ENCODE measurements around the gene RHOV. TPM values are rescaled to one million over a fixed set of nuclear protein-coding genes. Genes with fewer than 3 reads are reported as not detected.
A peak's percentile ranks its signal among the peaks of the same experiment; 100 is the strongest.

RHOV gene
- total RNA-seq, 2 experiments from 2014 or later = 0.29 to 0.53 TPM

DNA sequence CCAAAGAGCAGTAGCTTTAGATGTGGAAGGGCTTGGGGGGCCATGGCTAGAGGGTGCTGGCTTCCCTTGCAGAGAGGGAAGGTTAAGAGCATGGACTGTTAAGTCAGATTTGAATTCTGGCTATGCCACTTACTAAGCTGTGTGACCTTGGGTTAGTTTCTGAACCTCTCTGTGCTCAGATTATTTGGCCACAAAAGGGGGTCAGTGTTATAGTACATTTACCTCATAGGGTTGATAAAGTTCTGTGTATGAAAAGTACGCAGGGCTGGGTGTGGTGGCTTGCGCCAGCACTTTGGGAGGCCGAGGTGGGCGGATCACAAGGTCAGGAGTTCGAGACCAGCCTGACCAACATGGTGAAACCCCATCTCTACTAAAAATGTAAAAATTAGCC lies 27.0 kb upstream of the RHOV start:
- Mint-ChIP-seq H3K4me1 (ENCODE audit: low read depth) (peaks cover 10% of the 10 kb centered on the region), H3K4me3 (no peak overlapping the region), H3K36me3 (peaks cover 24% of the 10 kb centered on the region), H3K27ac (no peak overlapping the region), H3K9me3 (no peaks in the 10 kb centered on the region), H3K27me3 (no peaks in the 10 kb centered on the region)
- ChIA-PET POLR2A (interaction anchor here (0.6 kb wide), 1 partner anchor 48 kb away, joined by 4 read pairs; no protein-coding TSS in a partner anchor), CTCF (interaction anchor here (0.9 to 9.0 kb wide), 3 partner anchors 9 to 286 kb away, joined by 3 to 101 read pairs (median 3); partner anchors contain the start of gene DLL4)
- intact Hi-C loops (cut with micrococcal nuclease) = no loop called here
- no peak for DNase-seq

DNA sequence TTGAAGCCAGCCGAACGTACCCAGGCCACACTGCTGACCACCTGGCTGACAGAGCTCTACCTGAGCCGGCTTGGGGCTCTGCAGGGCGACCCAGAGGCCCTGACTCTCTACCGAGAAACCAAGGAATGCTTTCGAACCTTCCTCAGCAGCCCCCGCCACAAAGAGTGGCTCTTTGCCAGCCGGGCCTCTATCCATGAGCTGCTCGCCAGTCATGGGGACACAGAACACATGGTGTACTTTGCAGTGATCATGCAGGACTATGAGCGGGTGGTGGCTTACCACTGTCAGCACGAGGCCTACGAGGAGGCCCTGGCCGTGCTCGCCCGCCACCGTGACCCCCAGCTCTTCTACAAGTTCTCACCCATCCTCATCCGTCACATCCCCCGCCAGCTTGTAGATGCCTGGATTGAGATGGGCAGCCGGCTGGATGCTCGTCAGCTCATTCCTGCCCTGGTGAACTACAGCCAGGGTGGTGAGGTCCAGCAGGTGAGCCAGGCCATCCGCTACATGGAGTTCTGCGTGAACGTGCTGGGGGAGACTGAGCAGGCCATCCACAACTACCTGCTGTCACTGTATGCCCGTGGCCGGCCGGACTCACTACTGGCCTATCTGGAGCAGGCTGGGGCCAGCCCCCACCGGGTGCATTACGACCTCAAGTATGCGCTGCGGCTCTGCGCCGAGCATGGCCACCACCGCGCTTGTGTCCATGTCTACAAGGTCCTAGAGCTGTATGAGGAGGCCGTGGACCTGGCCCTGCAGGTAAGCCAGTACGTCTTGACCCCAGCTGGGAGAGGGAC lies 26.4 kb upstream of the RHOV start:
- intact Hi-C loops (cut with micrococcal nuclease) = no loop called here
- ChIA-PET POLR2A (no interaction called here), CTCF (interaction anchor here (0.9 to 9.0 kb wide), 4 partner anchors 9 to 286 kb away, joined by 3 to 101 read pairs (median 3); partner anchors contain the start of gene DLL4)
- no peak for DNase-seq
- H3K27ac Mint-ChIP-seq = no peak overlapping the region
- no peak overlapping the region for H3K4me3 Mint-ChIP-seq
- no peaks in the 10 kb centered on the region for H3K27me3 Mint-ChIP-seq
- H3K4me1 Mint-ChIP-seq (ENCODE audit: low read depth) = peaks cover 16% of the 10 kb centered on the region
- H3K9me3 Mint-ChIP-seq = no peaks in the 10 kb centered on the region
- H3K36me3 Mint-ChIP-seq = peaks cover 24% of the 10 kb centered on the region

DNA sequence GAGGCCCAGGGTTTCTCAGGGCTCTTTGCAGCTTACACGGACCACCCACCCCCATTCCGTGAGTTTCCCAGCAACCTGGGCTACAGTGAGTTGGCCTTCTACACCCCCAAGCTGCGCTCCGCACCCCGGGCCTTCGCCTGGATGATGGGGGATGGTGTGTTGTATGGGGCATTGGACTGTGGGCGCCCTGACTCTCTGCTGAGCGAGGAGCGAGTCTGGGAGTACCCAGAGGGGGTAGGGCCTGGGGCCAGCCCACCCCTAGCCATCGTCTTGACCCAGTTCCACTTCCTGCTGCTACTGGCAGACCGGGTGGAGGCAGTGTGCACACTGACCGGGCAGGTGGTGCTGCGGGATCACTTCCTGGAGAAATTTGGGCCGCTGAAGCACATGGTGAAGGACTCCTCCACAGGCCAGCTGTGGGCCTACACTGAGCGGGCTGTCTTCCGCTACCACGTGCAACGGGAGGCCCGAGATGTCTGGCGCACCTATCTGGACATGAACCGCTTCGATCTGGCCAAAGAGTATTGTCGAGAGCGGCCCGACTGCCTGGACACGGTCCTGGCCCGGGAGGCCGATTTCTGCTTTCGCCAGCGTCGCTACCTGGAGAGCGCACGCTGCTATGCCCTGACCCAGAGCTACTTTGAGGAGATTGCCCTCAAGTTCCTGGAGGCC lies 25.6 kb upstream of the RHOV start:
- ChIA-PET CTCF (interaction anchor here (0.8 to 9.0 kb wide), 4 partner anchors 28 to 287 kb away, joined by 3 to 101 read pairs (median 3); partner anchors contain the start of gene DLL4), POLR2A (no interaction called here)
- no peak overlapping the region for H3K4me3 Mint-ChIP-seq
- no peaks in the 10 kb centered on the region for H3K27me3 Mint-ChIP-seq
- no peak overlapping the region for H3K27ac Mint-ChIP-seq
- intact Hi-C loops (cut with micrococcal nuclease) = no loop called here
- DNase-seq = no peak
- H3K36me3 Mint-ChIP-seq = peaks cover 24% of the 10 kb centered on the region
- H3K9me3 Mint-ChIP-seq = no peaks in the 10 kb centered on the region
- peaks cover 22% of the 10 kb centered on the region for H3K4me1 Mint-ChIP-seq (ENCODE audit: low read depth)

DNA sequence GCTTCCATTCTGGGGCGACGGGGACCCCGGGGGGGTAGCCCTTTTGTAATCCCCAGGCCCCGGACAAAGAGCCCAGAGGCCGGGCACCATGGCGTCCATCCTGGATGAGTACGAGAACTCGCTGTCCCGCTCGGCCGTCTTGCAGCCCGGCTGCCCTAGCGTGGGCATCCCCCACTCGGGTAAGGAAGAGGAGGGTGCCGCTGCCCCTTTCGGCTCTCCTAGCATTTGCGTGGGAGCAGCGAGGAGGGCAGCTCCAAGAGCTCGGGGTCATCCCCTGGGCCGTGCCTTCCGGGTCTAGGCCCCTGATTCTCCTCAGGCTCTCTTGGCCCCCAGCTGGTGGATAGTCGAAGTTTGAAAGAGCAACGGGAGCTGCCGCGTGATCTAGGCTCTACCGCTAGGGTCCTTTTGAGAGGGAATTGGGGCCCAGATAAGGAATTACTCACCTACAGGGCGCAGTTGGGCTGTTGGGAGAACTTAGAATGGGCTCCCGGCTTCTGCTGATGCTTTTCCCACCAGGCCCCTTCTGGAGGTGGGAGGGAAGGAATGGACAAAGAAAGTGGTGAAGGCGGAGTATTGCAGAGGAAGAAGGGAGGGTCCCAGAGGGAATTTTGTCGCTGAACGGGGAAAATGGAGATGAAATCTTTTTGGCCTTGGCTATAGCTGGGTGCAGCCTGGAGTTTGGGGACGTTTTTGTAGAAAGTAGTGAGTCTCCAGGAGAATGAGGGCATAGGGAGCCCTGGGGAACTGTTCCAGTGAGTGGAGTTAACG lies 20.8 kb upstream of the RHOV start:
- H3K27ac Mint-ChIP-seq = peak overlapping the region; percentile 86
- intact Hi-C loops (cut with micrococcal nuclease) = loop anchor here (1.0 to 5.0 kb wide), 6 partner anchors 36 to 328 kb away; partner anchors contain the start of genes CCDC32, DNAJC17, KNL1 and RPUSD2
- no peaks in the 10 kb centered on the region for H3K9me3 Mint-ChIP-seq
- POLR2A ChIA-PET = interaction anchor here (0.6 to 2.6 kb wide), 11 partner anchors 9 to 326 kb away, joined by 3 to 20 read pairs (median 5); partner anchors contain the start of genes CHAC1, RAD51, RHOV and RPUSD2
- peaks cover 27% of the 10 kb centered on the region for H3K4me1 Mint-ChIP-seq (ENCODE audit: low read depth)
- H3K36me3 Mint-ChIP-seq = peaks cover 5% of the 10 kb centered on the region
- CTCF ChIA-PET = interaction anchor here (0.5 to 4.9 kb wide), 46 partner anchors 10 to 418 kb away, joined by 3 to 103 read pairs (median 4); partner anchors contain the start of genes CHP1, DNAJC17, EXD1 and GCHFR
- no peaks in the 10 kb centered on the region for H3K27me3 Mint-ChIP-seq
- H3K4me3 Mint-ChIP-seq = peak overlapping the region; percentile 99
- peak; percentile 71 for DNase-seq

DNA sequence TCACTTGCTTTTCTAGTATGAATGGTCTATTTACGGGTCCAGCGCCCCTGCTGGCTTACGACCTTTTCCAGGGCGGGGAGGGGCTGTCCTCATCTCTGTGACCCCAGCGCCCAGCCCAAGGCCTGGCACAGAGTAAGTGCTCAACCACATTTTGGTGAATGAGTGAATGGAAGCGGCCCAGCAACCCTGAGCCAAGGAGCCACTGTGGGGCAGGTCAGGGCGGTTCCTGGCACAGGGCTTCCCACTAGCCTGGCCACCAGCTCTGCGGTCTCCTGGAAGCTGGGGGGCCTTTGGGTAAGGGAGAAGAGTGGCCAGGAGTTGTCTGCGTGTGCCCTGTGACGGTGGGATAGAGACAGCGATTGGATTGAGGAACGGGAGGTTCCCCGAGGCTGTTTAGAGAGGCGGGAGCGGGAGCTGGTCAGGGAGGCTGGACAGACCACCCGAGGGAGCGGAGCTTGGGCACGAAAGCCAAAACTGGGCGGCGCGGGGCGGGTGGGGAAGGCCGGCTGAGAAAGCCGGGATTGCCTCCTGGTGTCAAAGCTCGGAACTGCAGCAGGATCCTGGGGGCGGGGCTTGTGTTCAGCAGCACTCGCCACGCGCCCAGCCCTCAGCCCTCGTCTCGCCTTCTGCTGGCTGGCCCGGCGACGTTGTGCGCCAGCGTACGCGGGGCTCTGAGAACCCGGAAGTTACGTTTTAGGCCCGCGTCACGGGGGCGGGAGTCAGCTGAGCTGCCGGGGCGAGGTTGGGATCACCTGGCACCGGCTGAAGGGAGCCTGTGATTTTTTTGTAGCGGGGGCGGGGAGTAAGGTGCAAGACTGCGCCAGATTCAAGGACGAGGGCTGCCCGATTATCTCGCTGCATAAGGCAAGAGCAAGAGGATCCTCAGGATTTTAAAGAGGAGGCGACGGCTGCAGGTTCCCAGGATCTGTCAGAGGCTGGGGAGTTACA lies 20.0 kb upstream of the RHOV start, which contains the start of gene VPS18:
Gene VPS18, plus strand, starts transcription at position 718 of the 948 bp plus-strand sequence. CDS start 319 bp downstream, outside the sequence.
- Mint-ChIP-seq H3K27ac (peak within 1 kb of the TSS; percentile 86), H3K27me3 (no peaks in the 10 kb centered on the region), H3K4me3 (peak within 1 kb of the TSS; percentile 99), H3K9me3 (no peaks in the 10 kb centered on the region), H3K4me1 (ENCODE audit: low read depth) (peaks cover 27% of the 10 kb centered on the region), H3K36me3 (peaks cover 5% of the 10 kb centered on the region)
- peak; percentile 99 for DNase-seq
- intact Hi-C loops (cut with micrococcal nuclease) = loop anchor here (1.0 to 5.0 kb wide), 6 partner anchors 35 to 327 kb away; partner anchors contain the start of genes CCDC32, DNAJC17, KNL1 and RPUSD2
- ChIA-PET POLR2A (interaction anchor here (0.7 to 2.6 kb wide), 11 partner anchors 10 to 325 kb away, joined by 3 to 20 read pairs (median 5); partner anchors contain the start of genes CHAC1, GCHFR, RAD51 and RHOV), CTCF (interaction anchor here (0.6 to 4.9 kb wide), 49 partner anchors 9 to 487 kb away, joined by 3 to 103 read pairs (median 4); partner anchors contain the start of genes CHAC1, CHP1, DNAJC17 and EXD1)

DNA sequence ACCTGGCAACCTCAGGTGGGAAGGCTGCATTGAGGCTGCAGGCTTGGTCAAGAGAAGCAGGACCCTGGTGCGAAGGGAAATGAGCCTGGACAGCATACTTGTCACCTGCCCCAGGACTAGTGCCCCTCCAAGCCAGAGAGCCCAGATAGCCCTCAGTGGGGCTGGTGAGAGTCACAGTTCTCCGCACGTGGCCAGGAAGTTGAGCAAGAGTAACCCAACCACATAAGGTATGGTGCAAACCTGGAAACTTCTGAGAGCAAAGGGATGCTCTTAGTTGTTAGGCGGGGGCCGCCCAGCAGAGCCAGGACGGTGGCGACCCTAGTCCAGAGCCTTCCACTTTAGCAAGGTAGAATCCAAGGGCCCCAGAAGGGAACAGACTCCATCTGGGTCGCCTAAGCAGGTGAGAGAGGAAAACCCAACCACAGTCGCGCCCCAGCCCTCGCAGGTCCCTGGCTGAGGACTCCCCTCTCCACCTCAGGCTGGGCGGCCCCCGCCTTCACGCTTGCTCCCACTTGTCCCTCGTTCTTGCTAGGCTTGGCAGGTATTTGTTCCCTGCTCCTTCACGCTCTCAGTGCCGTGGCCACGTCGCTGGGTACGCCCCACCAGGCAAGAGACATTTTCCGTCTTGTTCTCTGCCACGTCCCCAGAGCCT lies 19.1 kb upstream of the RHOV start:
- peak; percentile 28 for DNase-seq
- no peak overlapping the region for H3K27ac Mint-ChIP-seq
- peaks cover 27% of the 10 kb centered on the region for H3K4me1 Mint-ChIP-seq (ENCODE audit: low read depth)
- H3K36me3 Mint-ChIP-seq = peaks cover under 1% of the 10 kb centered on the region
- ChIA-PET CTCF (interaction anchor here (1.0 to 10.3 kb wide), 16 partner anchors 8 to 265 kb away, joined by 3 to 267 read pairs (median 8); partner anchors contain the start of gene RHOV), POLR2A (interaction anchor here (0.9 to 2.6 kb wide), 4 partner anchors 14 to 129 kb away, joined by 3 to 20 read pairs (median 6); partner anchors contain the start of genes CHAC1 and GCHFR)
- intact Hi-C loops (cut with micrococcal nuclease) = loop anchor here (5.0 kb wide), 3 partner anchors 151 to 326 kb away; partner anchors contain the start of genes CCDC32, KNL1 and RPUSD2
- no peak overlapping the region for H3K4me3 Mint-ChIP-seq
- H3K9me3 Mint-ChIP-seq = no peaks in the 10 kb centered on the region
- H3K27me3 Mint-ChIP-seq = no peaks in the 10 kb centered on the region

DNA sequence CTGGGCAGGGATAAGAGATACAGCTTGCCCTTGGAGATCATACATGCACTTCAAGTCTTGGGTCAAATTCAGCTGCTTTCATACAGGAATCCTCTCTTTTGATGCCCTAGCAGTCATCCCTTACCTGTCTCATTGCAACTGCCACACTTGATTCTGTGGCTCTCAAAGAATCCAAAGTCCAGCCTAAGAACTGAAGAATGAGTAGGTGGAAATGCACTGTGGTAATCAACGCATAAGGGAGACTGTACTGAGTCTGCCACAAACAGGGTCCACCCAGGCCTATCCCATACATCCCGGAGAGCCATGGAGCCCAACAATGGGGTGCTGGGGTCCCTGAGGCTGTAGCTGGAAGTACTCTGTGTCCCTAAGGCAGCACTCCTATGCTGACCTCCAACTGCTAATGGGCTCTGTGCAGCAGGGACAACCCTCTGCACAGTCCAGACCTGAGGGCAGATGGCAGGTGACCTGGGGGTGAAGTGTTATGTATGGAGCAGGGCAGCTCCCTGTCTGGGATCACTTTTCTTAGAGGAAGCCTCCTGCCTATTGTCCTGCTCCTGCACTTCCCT lies 18.5 kb upstream of the RHOV start:
- H3K4me3 Mint-ChIP-seq = no peak overlapping the region
- H3K27ac Mint-ChIP-seq = no peak overlapping the region
- no peaks in the 10 kb centered on the region for H3K27me3 Mint-ChIP-seq
- H3K9me3 Mint-ChIP-seq = no peaks in the 10 kb centered on the region
- no peak for DNase-seq
- intact Hi-C loops (cut with micrococcal nuclease) = loop anchor here (5.0 kb wide), 3 partner anchors 150 to 325 kb away; partner anchors contain the start of genes CCDC32, KNL1 and RPUSD2
- CTCF ChIA-PET = interaction anchor here (0.7 to 10.3 kb wide), 18 partner anchors 8 to 264 kb away, joined by 3 to 267 read pairs (median 4); partner anchors contain the start of genes RAD51 and RHOV
- POLR2A ChIA-PET = interaction anchor here (0.6 to 0.9 kb wide), 2 partner anchors 19 to 110 kb away, joined by 3 read pairs; no protein-coding TSS in a partner anchor
- H3K36me3 Mint-ChIP-seq = no peaks in the 10 kb centered on the region
- peaks cover 27% of the 10 kb centered on the region for H3K4me1 Mint-ChIP-seq (ENCODE audit: low read depth)

DNA sequence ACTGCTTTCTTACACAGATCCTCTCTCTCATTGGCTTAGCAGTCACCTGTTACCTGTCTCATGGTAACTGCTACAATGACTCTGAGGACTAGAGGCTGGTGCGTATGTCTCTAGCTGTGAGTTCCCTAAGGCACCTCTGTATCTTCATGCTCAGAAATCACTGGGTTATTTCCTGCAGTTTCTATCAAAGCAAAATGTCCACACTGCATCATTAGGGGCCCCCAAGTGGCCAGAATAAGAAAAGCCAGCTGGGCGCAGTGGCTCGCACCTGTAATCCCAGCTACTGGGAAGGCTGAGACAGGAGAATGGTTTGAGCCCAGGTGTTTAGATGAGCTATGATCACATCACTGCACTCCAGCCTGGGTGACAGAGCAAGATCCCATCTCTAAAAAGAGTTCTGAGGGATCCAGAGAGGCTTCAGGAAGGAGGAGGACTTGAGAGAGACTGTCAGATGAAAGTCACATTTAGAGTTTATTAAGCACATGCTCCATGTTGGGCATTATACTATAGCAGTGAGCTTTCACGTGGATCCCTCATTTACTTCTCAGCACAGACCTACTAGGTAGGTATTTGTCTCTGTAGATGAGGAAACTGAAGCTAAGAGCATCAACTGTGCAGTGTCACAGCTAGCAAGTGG lies 17.9 kb upstream of the RHOV start:
- ChIA-PET POLR2A (interaction anchor here (0.6 to 0.9 kb wide), 3 partner anchors 19 to 109 kb away, joined by 3 to 6 read pairs (median 3); no protein-coding TSS in a partner anchor), CTCF (interaction anchor here (0.5 to 10.3 kb wide), 20 partner anchors 9 to 263 kb away, joined by 3 to 267 read pairs (median 4); partner anchors contain the start of genes RAD51 and RHOV)
- no peak overlapping the region for H3K4me3 Mint-ChIP-seq
- H3K9me3 Mint-ChIP-seq = no peaks in the 10 kb centered on the region
- H3K27me3 Mint-ChIP-seq = no peaks in the 10 kb centered on the region
- intact Hi-C loops (cut with micrococcal nuclease) = loop anchor here (5.0 kb wide), 3 partner anchors 150 to 325 kb away; partner anchors contain the start of genes CCDC32, KNL1 and RPUSD2
- no peaks in the 10 kb centered on the region for H3K36me3 Mint-ChIP-seq
- DNase-seq = peak; percentile 45
- H3K4me1 Mint-ChIP-seq (ENCODE audit: low read depth) = peaks cover 27% of the 10 kb centered on the region
- H3K27ac Mint-ChIP-seq = no peak overlapping the region

DNA sequence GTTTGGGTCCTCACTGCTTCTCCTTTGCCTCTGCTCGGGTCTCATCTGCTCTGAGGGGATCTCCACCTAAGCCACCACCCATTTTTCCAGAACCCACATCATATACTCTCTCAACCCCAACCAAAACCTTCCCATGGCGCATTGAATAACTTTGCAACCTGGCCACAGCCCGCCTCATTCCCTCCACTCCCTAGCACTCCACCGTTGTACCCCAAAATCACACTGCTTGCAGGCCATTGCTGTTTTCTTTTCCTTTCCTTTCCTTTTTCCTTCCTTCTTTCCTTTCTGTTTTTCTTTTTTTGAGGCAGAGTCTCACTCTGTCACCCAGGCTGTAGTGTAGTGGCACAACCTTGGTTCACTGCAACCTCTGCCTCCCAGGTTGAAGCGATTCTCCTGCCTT lies 17.1 kb upstream of the RHOV start:
- H3K27ac Mint-ChIP-seq = no peak overlapping the region
- DNase-seq = no peak
- intact Hi-C loops (cut with micrococcal nuclease) = loop anchor here (5.0 kb wide), 3 partner anchors 149 to 324 kb away; partner anchors contain the start of genes CCDC32, KNL1 and RPUSD2
- no peak overlapping the region for H3K4me3 Mint-ChIP-seq
- ChIA-PET CTCF (interaction anchor here (1.1 to 10.3 kb wide), 9 partner anchors 10 to 115 kb away, joined by 3 to 267 read pairs (median 5); partner anchors contain the start of gene RHOV), POLR2A (interaction anchor here (0.9 kb wide), 1 partner anchor 33 kb away, joined by 6 read pairs; no protein-coding TSS in a partner anchor)
- H3K9me3 Mint-ChIP-seq = no peaks in the 10 kb centered on the region
- H3K36me3 Mint-ChIP-seq = no peaks in the 10 kb centered on the region
- H3K4me1 Mint-ChIP-seq (ENCODE audit: low read depth) = peaks cover 26% of the 10 kb centered on the region
- H3K27me3 Mint-ChIP-seq = no peaks in the 10 kb centered on the region

Data from activated CD4-positive, alpha-beta memory T cell treated with anti-CD3 and anti-CD28 coated beads for 36 hours (primary cell).